Activated gamma-delta T cell treated with Interleukin-2 at 50 U/mL for 16 hours (primary cell): ENCODE measurements around the gene AGAP1.

Experiments used
- DNase-seq: peaks from one replicate; pipeline ENCODE4 v3.0.0-alpha.2; 2020

AGAP1 gene

DNA sequence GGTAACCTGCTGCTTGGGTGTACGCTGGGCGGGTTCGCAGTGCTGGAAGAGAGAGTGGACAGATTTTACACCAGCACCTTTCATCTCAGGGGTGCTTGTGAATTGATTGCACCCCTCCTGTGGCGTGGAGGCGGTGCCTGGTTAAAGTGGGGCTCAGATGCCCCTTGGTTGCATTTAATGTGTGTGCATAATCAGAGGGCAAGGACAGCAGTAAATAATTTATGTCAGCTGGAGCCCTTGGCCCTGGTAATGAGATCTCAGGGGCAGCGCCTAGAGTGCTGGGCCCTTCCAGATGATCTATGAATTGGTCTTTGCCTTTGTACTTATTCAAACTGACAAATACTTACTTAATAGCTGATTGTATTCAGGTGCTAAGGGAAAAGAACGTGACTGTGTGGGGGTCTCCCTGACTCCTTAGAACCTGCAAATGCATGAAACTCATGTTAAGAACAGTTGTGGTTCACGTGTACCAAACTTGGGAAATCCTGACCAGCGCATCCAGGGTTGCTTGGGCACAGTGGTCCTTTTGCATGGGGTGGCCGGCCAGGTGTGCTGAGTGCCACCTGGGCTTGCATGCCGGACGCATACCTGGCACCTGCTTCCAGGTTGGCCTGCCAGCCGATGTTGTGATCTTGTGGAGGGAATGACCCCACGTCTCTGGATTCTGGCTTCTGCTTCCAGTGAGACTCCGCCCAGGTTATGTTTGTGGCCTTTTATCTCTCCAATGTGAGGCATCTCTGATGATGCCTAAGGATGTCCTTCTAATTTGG, 118.5 kb downstream of the AGAP1 start:
- no peak for DNase-seq

DNA sequence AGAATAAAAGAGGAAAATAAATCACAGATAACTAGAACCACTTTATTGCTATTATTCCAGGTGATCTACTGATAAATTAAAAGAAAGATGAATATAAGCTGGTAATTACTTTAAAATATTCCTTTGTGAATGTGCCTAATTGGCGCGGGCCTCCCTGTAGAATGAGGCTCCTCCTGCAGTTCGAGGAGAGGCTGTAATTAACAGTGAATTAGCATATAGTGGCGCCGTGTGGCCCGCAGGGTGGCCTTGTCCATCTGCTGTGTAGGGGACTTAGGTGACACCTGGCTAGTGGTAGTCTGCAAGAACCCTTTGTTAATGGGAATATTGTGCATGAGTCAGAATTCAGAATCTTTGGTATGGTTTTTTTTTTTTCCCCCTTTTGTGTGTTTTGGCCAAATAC, 119.8 kb downstream of the AGAP1 start:
- no peak for DNase-seq

DNA sequence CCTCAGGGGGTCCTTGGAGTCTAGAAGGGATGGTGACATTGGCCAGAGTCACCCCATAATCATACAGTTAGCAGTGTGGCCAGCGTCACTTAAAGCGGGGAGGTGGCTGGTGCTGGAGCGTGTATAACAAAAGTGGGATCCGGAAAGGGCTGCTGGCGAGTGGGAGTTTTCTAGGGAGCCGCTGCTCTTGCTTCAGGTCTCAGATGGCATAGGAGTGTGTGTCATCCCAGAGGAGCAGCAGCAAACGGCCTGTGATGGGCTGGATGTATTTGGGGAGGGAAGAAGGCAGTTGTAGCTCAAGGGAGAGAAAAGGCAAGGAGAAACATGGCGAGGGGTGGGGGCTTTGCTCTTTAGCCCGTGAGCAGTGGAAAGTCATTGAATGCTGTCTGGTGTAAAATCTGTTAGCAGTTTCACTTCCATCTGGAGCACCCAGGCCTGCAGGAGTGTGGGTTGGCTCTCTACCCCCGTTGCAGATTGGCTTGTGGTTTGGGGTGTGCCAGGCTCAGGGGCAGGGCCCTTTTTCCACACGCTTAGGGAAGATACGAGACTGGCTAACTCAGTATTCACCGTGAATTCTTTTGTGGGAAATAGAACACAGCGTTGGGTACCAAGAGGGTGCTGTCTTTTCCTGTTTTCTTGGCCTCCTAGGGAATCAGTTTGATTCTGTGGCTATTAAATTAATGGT, 120.5 kb downstream of the AGAP1 start:
- DNase-seq = no peak

GRCh38 chr2:235614900-235615712, 121.3 kb downstream of the AGAP1 start:
- DNase-seq = no peak

DNA sequence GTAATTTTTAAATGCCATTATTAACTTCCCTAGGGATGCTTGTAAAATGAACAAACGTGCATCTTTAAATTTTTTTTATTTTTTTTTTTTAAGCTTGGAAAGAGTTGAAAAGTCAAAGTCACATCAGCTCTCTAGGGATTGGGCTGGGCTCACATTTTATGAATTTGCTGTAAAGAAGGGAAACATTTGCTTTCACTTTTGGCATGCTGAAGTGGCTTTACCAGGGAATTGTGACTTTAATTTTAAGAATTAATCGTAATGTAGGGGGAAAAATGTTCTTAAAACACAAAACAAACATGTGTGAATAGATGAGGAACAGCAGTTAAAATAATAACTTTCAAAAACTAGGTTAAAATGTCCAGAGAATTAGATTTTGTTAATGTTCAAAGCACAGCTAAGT, 123.0 kb downstream of the AGAP1 start:
- no peak for DNase-seq

DNA sequence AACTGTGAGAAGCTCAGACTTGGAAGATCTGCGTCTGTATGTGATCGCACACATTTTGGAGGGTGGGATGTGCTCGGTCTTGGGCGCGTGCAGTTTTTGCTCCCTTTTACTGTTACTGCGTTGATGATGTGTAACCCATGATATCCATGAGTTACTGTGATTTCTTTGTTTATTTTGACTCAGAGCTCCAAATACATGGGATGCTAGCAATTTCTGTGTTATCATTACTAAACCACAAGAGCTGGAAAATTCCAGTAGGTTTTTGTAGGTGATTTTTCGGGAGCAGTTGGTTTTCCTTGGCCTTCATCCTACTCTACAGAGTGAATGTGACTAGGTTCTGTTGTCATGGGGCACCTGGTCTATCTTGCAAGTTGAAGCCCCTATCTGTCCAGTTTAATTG, 124.2 kb downstream of the AGAP1 start:
- DNase-seq = no peak

- DNase-seq = no peak
Observed at GRCh38 chr2:235619544-235619943, 125.7 kb downstream of the AGAP1 start.

- DNase-seq = no peak
Observed at GRCh38 chr2:235621736-235622135, 127.9 kb downstream of the AGAP1 start.

GRCh38 chr2:235623111-235623510, 129.3 kb downstream of the AGAP1 start:
- DNase-seq = no peak

DNA sequence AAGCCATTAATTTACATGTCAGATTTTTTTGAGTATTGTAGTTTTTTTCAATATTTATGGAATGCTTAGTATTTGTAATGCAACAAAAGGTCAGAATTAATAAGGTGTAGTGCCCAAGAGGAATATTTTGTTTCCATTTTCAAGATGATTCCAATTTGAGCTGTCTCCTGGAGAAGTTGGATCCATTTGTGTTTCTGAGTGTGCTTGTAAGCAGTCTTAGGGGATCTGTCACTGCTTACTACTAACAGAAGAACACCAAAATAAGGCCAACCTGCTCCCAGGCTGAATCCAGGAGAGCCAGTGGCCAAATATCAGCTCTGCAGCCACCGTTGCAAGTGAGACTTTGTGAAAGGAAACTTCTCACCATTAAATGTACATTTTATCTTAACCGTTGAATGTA, 129.9 kb downstream of the AGAP1 start:
- no peak for DNase-seq

- no peak for DNase-seq
Observed at GRCh38 chr2:235626658-235627057, 132.8 kb downstream of the AGAP1 start.

GRCh38 chr2:235627682-235628081, 133.8 kb downstream of the AGAP1 start:
- DNase-seq = no peak

- DNase-seq = no peak
Observed at GRCh38 chr2:235630718-235631296, 137.0 kb downstream of the AGAP1 start.

- no peak for DNase-seq
Observed at GRCh38 chr2:235634435-235635158, 140.8 kb downstream of the AGAP1 start.

- no peak for DNase-seq
Observed at GRCh38 chr2:235636546-235636945, 142.7 kb downstream of the AGAP1 start.

DNA sequence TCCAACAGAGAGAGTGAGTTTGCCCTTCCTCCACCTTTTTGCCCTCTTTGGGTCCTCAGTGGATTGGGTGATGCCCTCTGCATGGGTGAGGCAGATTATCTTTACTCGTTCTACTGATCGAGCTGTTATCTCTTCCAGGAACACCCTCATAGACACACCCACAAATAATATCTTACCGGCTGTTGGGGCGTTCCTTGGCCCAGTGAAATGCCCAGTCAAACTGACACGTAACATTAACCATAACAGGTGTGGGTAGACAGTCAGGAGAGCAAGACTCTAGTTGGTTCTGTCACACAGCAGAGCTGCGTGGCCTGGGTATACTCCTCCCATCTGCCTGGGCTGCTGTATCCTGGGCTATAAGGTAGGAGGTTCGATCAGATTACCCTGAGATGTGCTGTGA, 144.1 kb downstream of the AGAP1 start:
- no peak for DNase-seq

GRCh38 chr2:235638541-235639427, 144.9 kb downstream of the AGAP1 start:
- DNase-seq = no peak

GRCh38 chr2:235639428-235639773, 145.6 kb downstream of the AGAP1 start:
- no peak for DNase-seq

DNA sequence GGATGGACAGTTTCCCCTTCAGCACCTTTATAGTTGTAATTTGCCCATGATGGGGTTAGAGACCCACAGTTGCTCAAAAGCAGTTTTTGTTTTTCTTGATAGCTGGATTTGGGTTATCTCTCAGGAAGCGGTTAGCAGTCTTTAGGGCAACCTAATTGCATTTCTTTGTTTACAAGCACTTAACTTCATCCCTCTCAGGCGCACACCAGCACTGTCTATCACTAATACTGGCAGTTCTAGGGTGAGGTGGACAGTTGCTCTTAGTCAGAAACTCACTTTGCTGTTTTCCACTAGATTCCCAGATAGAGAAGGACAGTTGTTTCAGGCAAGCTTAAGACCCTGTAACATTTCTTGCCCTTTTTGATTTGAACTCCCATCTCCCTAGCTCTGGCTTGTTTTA, 146.0 kb downstream of the AGAP1 start:
- DNase-seq = no peak

- no peak for DNase-seq
Observed at GRCh38 chr2:235640377-235640776, 146.5 kb downstream of the AGAP1 start.

- DNase-seq = no peak
Observed at GRCh38 chr2:235640926-235641723, 147.3 kb downstream of the AGAP1 start.
